ENCODE data around the gene THAP10.

DNA sequence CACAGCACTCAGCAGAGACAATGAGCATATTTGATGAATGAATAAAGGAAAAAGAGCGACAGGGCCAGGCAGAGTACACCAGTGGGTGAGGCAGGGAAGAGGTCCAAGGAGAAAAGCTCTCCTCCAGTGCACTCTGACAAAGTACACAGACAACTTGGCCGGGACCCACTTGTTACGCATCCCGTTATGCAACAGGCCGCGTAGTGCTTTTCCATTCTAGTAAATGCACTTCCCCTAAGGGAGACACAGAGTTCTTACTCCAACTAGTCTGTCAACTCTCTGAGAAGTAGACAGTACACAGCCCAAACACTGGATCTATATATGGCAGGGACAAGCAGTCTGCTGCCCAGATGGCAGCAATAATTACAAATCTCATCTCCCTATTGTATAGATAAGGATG, 56.8 kb downstream of the THAP10 start:
- TF ChIP-seq, protein P1, sequence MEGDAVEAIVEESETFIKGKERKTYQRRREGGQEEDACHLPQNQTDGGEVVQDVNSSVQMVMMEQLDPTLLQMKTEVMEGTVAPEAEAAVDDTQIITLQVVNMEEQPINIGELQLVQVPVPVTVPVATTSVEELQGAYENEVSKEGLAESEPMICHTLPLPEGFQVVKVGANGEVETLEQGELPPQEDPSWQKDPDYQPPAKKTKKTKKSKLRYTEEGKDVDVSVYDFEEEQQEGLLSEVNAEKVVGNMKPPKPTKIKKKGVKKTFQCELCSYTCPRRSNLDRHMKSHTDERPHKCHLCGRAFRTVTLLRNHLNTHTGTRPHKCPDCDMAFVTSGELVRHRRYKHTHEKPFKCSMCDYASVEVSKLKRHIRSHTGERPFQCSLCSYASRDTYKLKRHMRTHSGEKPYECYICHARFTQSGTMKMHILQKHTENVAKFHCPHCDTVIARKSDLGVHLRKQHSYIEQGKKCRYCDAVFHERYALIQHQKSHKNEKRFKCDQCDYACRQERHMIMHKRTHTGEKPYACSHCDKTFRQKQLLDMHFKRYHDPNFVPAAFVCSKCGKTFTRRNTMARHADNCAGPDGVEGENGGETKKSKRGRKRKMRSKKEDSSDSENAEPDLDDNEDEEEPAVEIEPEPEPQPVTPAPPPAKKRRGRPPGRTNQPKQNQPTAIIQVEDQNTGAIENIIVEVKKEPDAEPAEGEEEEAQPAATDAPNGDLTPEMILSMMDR (conservative IDR thresholded peaks at IDR 0.05; ENCODE audit: low read depth, low read length), result no peak
- TF ChIP-seq EZH2 (IDR thresholded peaks at IDR 0.05; ENCODE audit: low read length, unreplicated experiment) (no peak), EZH2phosphoT487 (IDR thresholded peaks at IDR 0.05; ENCODE audit: borderline replicate concordance, low read length) (no peak)
